A673 (cell line): ENCODE measurements around the gene GP5. TPM values are rescaled to one million over a fixed set of nuclear protein-coding genes. Genes with fewer than 3 reads are reported as not detected.

Source experiments
- BruUV-seq: library from RNA; stranded (reverse); fragments of 400-500 nt; replicated peaks from 2 replicates; lab custom pipeline; 2021; lab: Mats Ljungman, UMichigan
- CTCF ChIA-PET: fragments of 300-600 bp; sonication (Branson Sonifier 250); formaldehyde crosslinking; loops from one replicate; lab custom pipeline; 2022; ENCODE audit warnings: antibody characterized with exemption; lab: Charles Lee
- POLR2A ChIA-PET: fragments of 300-600 bp; sonication (Branson Sonifier 250); formaldehyde crosslinking; loops from one replicate; lab custom pipeline; 2022; ENCODE audit warnings: antibody characterized with exemption; ENCODE audit not compliant: low non-redundant PET; lab: Charles Lee
- DNase-seq: peaks from one replicate; pipeline ENCODE4 v3.0.0-alpha.2; 2015; ENCODE audit warnings: low spot score
- H3K27ac ChIP-seq: fragments of 200-600 bp; sonication (generic); 2 replicates; pipeline ENCODE4 v1.5.1; 2016; ENCODE audit warnings: mixed run types, low read depth, mild to moderate bottlenecking, mixed read lengths, antibody characterized with exemption, low read length; ENCODE audit not compliant: poor library complexity, severe bottlenecking
- H3K27me3 ChIP-seq: fragments of 200-600 bp; sonication (generic); replicated peaks from 2 replicates; pipeline ENCODE4 v1.6.1; 2017; ENCODE audit warnings: mixed run types, low read depth, mild to moderate bottlenecking, mixed read lengths, antibody characterized with exemption, low read length; ENCODE audit not compliant: insufficient read depth, poor library complexity
- H3K36me3 ChIP-seq: fragments of 200-600 bp; sonication (generic); 2 replicates; pipeline ENCODE4 v1.6.1; 2016; ENCODE audit warnings: mixed run types, mild to moderate bottlenecking, mixed read lengths, antibody characterized with exemption, low read length; ENCODE audit not compliant: insufficient read depth, poor library complexity, severe bottlenecking
- H3K4me1 ChIP-seq: fragments of 200-600 bp; sonication (generic); 2 replicates; pipeline ENCODE4 v1.6.1; 2017; ENCODE audit warnings: mixed run types, mild to moderate bottlenecking, mixed read lengths, antibody characterized with exemption, low read length; ENCODE audit not compliant: insufficient read depth, poor library complexity, severe bottlenecking
- H3K4me3 ChIP-seq: fragments of 200-600 bp; sonication (generic); 2 replicates; pipeline ENCODE4 v1.5.1; 2016; ENCODE audit warnings: low read depth, mixed run types, mild to moderate bottlenecking, mixed read lengths, low read length; ENCODE audit not compliant: poor library complexity, severe bottlenecking
- H3K9me3 ChIP-seq: fragments of 200-600 bp; sonication (generic); 2 replicates; pipeline ENCODE4 v1.6.1; 2016; ENCODE audit warnings: mixed run types, low read depth, mild to moderate bottlenecking, mixed read lengths, antibody characterized with exemption, low read length; ENCODE audit not compliant: poor library complexity, severe bottlenecking
- CTCF ChIP-seq: fragments of 300-800, 200-600 bp; sonication (generic); conservative IDR thresholded peaks from 2 replicates; pipeline ENCODE4 v1.5.1; 2017; ENCODE audit warnings: low read depth, mild to moderate bottlenecking, antibody characterized with exemption, low read length, moderate library complexity, mixed read lengths
- EZH2 ChIP-seq: fragments of 200-600 bp; sonication (generic); IDR thresholded peaks from 2 replicates; pipeline ENCODE4 v1.6.1; 2017; ENCODE audit warnings: borderline replicate concordance, low read depth, mild to moderate bottlenecking, mixed read lengths, antibody characterized with exemption, low read length; ENCODE audit not compliant: poor library complexity, severe bottlenecking
- intact Hi-C: fragments of 100-400 bp; cut with micrococcal nuclease; formaldehyde crosslinking; loops from one replicate; pipeline ENCODE4 v1.10.0; 2022; ENCODE audit not compliant: unreplicated experiment
- total RNA-seq: library from RNA; stranded (reverse); gene quantifications from 2 replicates; pipeline ENCODE4 v1.2.3, GENCODE V29; 2021

GP5 gene
- total RNA-seq, 1 experiment from 2014 or later: 0.11 TPM

- BruUV-seq: no TSS peak
- ChIA-PET CTCF (no interaction called here), POLR2A (interaction anchor here (0.6 kb wide), 1 partner anchor 216 kb away, joined by 3 read pairs; no protein-coding TSS in a partner anchor)
- Histone ChIP-seq H3K27ac (no peak overlapping the region), H3K4me3 (no peak overlapping the region), H3K4me1 (peaks cover 6% of the 10 kb centered on the region), H3K36me3 (no peaks in the 10 kb centered on the region), H3K27me3 (no peaks in the 10 kb centered on the region), H3K9me3 (peaks cover 9% of the 10 kb centered on the region)
- intact Hi-C loops: no loop called here
- TF ChIP-seq EZH2 (no peak), CTCF (no peak)
- no peak for DNase-seq
Measured at GRCh38 chr3:194386066-194386465, 13.0 kb downstream of the GP5 start.

GRCh38 chr3:194384569-194385001, 14.5 kb downstream of the GP5 start:
- peaks cover 6% of the 10 kb centered on the region for H3K4me1 ChIP-seq
- TF ChIP-seq EZH2: no peak
- TF ChIP-seq CTCF: no peak
- CTCF ChIA-PET: no interaction called here
- H3K27ac ChIP-seq: no peak overlapping the region
- POLR2A ChIA-PET: no interaction called here
- H3K9me3 ChIP-seq: no peaks in the 10 kb centered on the region
- intact Hi-C loops: no loop called here
- no TSS peak for BruUV-seq
- no peaks in the 10 kb centered on the region for H3K36me3 ChIP-seq
- H3K4me3 ChIP-seq: no peak overlapping the region
- no peaks in the 10 kb centered on the region for H3K27me3 ChIP-seq
- no peak for DNase-seq

GRCh38 chr3:194384156-194384555, 14.9 kb downstream of the GP5 start:
- CTCF ChIA-PET: no interaction called here
- no peaks in the 10 kb centered on the region for H3K36me3 ChIP-seq
- no TSS peak for BruUV-seq
- intact Hi-C loops: no loop called here
- no peak overlapping the region for H3K27ac ChIP-seq
- POLR2A ChIA-PET: no interaction called here
- TF ChIP-seq EZH2 (no peak), CTCF (no peak)
- H3K4me1 ChIP-seq: peaks cover 6% of the 10 kb centered on the region
- no peaks in the 10 kb centered on the region for H3K27me3 ChIP-seq
- no peaks in the 10 kb centered on the region for H3K9me3 ChIP-seq
- H3K4me3 ChIP-seq: no peak overlapping the region
- no peak for DNase-seq
